ENCODE data around the gene CCL11. TPM values are rescaled to one million over a fixed set of nuclear protein-coding genes. Genes with fewer than 3 reads are reported as not detected.

The CCL11 gene
- total RNA-seq, 3 donors from 2014 or later = 0.29 TPM; not detected in 2

DNA sequence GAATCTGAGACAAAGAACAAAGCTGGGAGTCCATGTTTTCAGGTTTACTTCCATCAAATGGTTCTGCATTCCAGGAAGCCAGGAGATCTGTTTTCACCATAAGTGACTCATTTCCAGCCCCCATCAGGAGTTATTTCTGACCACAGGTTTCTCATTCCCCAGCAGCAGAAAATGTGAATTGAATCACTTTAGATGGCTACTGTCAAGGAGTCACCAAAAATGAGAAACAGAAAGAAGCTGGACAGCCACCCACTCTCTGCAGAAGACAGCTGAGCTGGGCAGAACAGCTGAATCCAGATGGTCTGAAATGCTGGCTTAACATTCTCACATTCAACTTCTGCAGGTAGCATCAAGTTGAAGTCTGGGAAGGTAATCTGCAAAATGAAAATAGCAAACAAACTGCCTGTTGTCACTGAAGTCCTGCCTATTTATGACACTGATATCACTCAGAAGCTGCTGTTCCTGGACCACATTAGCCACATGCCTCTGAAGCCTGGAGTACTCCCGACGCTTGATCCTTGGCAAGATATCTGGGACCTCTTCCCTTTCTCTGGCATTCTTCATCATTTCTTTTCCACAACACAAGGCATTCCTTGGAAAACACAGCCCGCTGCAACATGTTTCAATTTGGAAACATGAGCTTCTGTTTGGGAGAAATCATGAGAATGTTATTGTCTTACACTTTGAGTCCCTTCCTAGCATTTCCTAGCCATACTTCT, 15.3 kb downstream of the CCL11 start:
- Histone ChIP-seq H3K4me1 (peaks cover 0 to 6% of the 10 kb centered on the region in 2 donors), H3K36me3 (no peaks in the 10 kb centered on the region), H3K27ac (peak overlapping the region in 1 of 2 donors; percentile 66), H3K9me3 (no peaks in the 10 kb centered on the region), H3K4me3 (no peak overlapping the region), H3K27me3 (no peaks in the 10 kb centered on the region)
- DNase-seq (ENCODE audit: low spot score in 2 of 2) = no peak
- intact Hi-C loops (cut with DNase I; ENCODE audit: low total_unique reads) = no loop called here
- TF ChIP-seq POLR2AphosphoS5 (IDR thresholded peaks at IDR 0.05) (no peak), CTCF (IDR thresholded peaks at IDR 0.05) (no peak)

DNA sequence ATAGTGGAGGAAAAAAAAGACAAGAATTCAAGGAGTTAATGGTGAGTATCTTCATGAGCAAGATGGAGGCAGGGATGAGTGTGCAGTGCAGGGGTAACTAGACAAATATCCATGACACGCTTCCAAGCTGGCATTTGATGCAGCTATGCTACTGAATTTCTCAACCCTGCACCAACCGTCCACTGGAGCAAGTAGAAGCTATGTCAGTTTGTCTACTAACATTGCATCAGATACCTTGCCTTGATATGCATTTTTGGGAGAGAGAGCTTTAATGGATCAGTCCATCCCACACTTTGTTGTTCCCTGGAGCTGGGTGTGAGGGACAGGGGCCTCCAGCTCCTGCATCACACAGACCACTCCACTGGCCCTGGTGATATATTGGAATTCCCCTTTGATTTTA, 16.4 kb downstream of the CCL11 start:
- Histone ChIP-seq H3K36me3 (no peaks in the 10 kb centered on the region), H3K27me3 (no peaks in the 10 kb centered on the region), H3K27ac (no peak overlapping the region), H3K9me3 (no peaks in the 10 kb centered on the region), H3K4me3 (no peak overlapping the region), H3K4me1 (peaks cover 0 to 6% of the 10 kb centered on the region in 2 donors)
- no peak for TF ChIP-seq POLR2A (IDR thresholded peaks at IDR 0.05)
- TF ChIP-seq CTCF (IDR thresholded peaks at IDR 0.05) = no peak
- TF ChIP-seq POLR2AphosphoS5 (IDR thresholded peaks at IDR 0.05) = no peak
- DNase-seq (ENCODE audit: low spot score in 2 of 2) = no peak
- intact Hi-C loops (cut with DNase I; ENCODE audit: low total_unique reads) = no loop called here

GRCh38 chr17:34302636-34303035, 17.1 kb downstream of the CCL11 start:
- Histone ChIP-seq H3K9me3 (no peaks in the 10 kb centered on the region), H3K4me3 (no peak overlapping the region), H3K36me3 (no peaks in the 10 kb centered on the region), H3K4me1 (peaks cover 0 to 6% of the 10 kb centered on the region in 2 donors), H3K27ac (no peak overlapping the region), H3K27me3 (no peaks in the 10 kb centered on the region)
- intact Hi-C loops (cut with DNase I; ENCODE audit: low total_unique reads) = no loop called here
- TF ChIP-seq POLR2A (IDR thresholded peaks at IDR 0.05) = no peak
- DNase-seq (ENCODE audit: low spot score in 2 of 2) = no peak

GRCh38 chr17:34303606-34304005, 18.1 kb downstream of the CCL11 start:
- no peaks in the 10 kb centered on the region for H3K36me3 ChIP-seq
- intact Hi-C loops (cut with DNase I; ENCODE audit: low total_unique reads) = no loop called here
- TF ChIP-seq POLR2AphosphoS5 (IDR thresholded peaks at IDR 0.05) = no peak
- no peak for TF ChIP-seq POLR2A (IDR thresholded peaks at IDR 0.05)
- no peak for TF ChIP-seq CTCF (IDR thresholded peaks at IDR 0.05)
- H3K4me3 ChIP-seq = no peak overlapping the region
- no peaks in the 10 kb centered on the region for H3K9me3 ChIP-seq
- no peak overlapping the region for H3K27ac ChIP-seq
- H3K27me3 ChIP-seq = no peaks in the 10 kb centered on the region
- H3K4me1 ChIP-seq = peaks cover 0 to 6% of the 10 kb centered on the region in 2 donors
- DNase-seq (ENCODE audit: low spot score in 2 of 2) = no peak

DNA sequence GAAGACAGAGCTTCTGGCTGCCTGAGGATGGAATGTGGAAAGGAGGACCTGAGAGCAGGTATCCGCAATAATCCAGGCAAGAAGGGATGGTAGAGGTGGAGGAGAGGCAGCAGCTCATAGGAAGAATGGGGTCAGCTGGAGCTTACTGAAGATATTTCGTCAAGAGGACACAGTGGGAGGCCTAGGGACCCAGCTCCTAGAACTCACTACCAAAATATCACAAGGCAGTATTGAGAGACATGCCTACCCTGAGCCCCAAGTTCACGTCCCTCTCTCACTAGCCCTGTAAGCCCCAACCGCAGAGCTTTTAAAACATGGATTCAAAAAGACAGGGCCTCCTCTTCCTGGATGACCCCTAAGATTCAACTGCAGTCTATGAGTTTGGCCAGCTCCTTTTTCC, 19.5 kb downstream of the CCL11 start:
- Histone ChIP-seq H3K36me3 (no peaks in the 10 kb centered on the region), H3K9me3 (no peaks in the 10 kb centered on the region), H3K4me3 (no peak overlapping the region), H3K4me1 (peaks cover 0 to 6% of the 10 kb centered on the region in 2 donors), H3K27ac (no peak overlapping the region), H3K27me3 (no peaks in the 10 kb centered on the region)
- intact Hi-C loops (cut with DNase I; ENCODE audit: low total_unique reads) = no loop called here
- TF ChIP-seq POLR2AphosphoS5 (IDR thresholded peaks at IDR 0.05) (no peak), POLR2A (IDR thresholded peaks at IDR 0.05) (no peak)
- DNase-seq (ENCODE audit: low spot score in 2 of 2) = no peak

- Histone ChIP-seq H3K4me3 (no peak overlapping the region), H3K27ac (no peak overlapping the region), H3K27me3 (no peaks in the 10 kb centered on the region), H3K9me3 (no peaks in the 10 kb centered on the region), H3K4me1 (peaks cover 0 to 6% of the 10 kb centered on the region in 2 donors), H3K36me3 (no peaks in the 10 kb centered on the region)
- DNase-seq (ENCODE audit: low spot score in 2 of 2) = no peak
- no peak for TF ChIP-seq POLR2A (IDR thresholded peaks at IDR 0.05)
- no peak for TF ChIP-seq CTCF (IDR thresholded peaks at IDR 0.05)
- TF ChIP-seq POLR2AphosphoS5 (IDR thresholded peaks at IDR 0.05) = no peak
- intact Hi-C loops (cut with DNase I; ENCODE audit: low total_unique reads) = no loop called here
Observed at GRCh38 chr17:34305606-34306005, 20.1 kb downstream of the CCL11 start.

All from breast epithelium (tissue), 4 donors.